H9 (cell line): ENCODE data around the gene DUSP18. TPM values are rescaled to one million over a fixed set of nuclear protein-coding genes. Genes with fewer than 3 reads are reported as not detected.

ENCODE experiments used
- DNase-seq: peaks from one replicate; pipeline ENCODE4 v3.0.0-alpha.2; 2017
- H2AFZ ChIP-seq: one replicate; pipeline ENCODE4 v1.6.1; 2013; ENCODE audit warnings: mild to moderate bottlenecking, low read length, control low read depth, moderate library complexity
- H2AK5ac ChIP-seq: 2 replicates; pipeline ENCODE4 v1.6.1; 2013; ENCODE audit warnings: low read length, control low read depth, mixed read lengths; ENCODE audit not compliant: insufficient read length
- H2BK120ac ChIP-seq: one replicate; pipeline ENCODE4 v1.6.1; 2013; ENCODE audit warnings: low read depth, mild to moderate bottlenecking, low read length, control low read depth, inconsistent platforms; ENCODE audit not compliant: poor library complexity, severe bottlenecking
- H2BK12ac ChIP-seq: 2 replicates; pipeline ENCODE4 v1.6.1; 2013; ENCODE audit warnings: low read length, control low read depth, mixed read lengths, low read depth; ENCODE audit not compliant: insufficient read length
- H2BK15ac ChIP-seq: 2 replicates; pipeline ENCODE4 v1.6.1; 2013; ENCODE audit warnings: low read depth, low read length, control low read depth
- H2BK20ac ChIP-seq: one replicate; pipeline ENCODE4 v1.6.1; 2013; ENCODE audit warnings: low read depth, mild to moderate bottlenecking, low read length, control low read depth, inconsistent platforms; ENCODE audit not compliant: poor library complexity, severe bottlenecking
- H2BK5ac ChIP-seq: 2 replicates; pipeline ENCODE4 v1.6.1; 2013; ENCODE audit warnings: low read length, control low read depth, mixed read lengths; ENCODE audit not compliant: insufficient read length
- H3K14ac ChIP-seq: 2 replicates; pipeline ENCODE4 v1.6.1; 2013; ENCODE audit warnings: low read length, control low read depth; ENCODE audit not compliant: insufficient read depth
- H3K18ac ChIP-seq: 2 replicates; pipeline ENCODE4 v1.6.1; 2013; ENCODE audit warnings: low read depth, mild to moderate bottlenecking, mixed read lengths, low read length, control low read depth; ENCODE audit not compliant: insufficient read length
- H3K23ac ChIP-seq: 2 replicates; pipeline ENCODE4 v1.6.1; 2013; ENCODE audit warnings: low read length, control low read depth, mixed read lengths, low read depth; ENCODE audit not compliant: insufficient read length
- H3K23me2 ChIP-seq: 2 replicates; pipeline ENCODE4 v1.6.1; 2013; ENCODE audit warnings: low read depth, mild to moderate bottlenecking, mixed read lengths, low read length, control low read depth; ENCODE audit not compliant: insufficient read length, poor library complexity, severe bottlenecking
- H3K27ac ChIP-seq: 2 replicates; pipeline ENCODE4 v1.5.1; 2013; ENCODE audit warnings: low read length, control low read depth, mixed read lengths, low read depth; ENCODE audit not compliant: insufficient read length
- H3K27me3 ChIP-seq: 2 replicates; pipeline ENCODE4 v1.6.1; 2013; ENCODE audit warnings: low read length, control low read depth, inconsistent platforms; ENCODE audit not compliant: insufficient read depth
- H3K4ac ChIP-seq: 2 replicates; pipeline ENCODE4 v1.6.1; 2013; ENCODE audit warnings: low read depth, mild to moderate bottlenecking, control low read depth, inconsistent platforms, low read length, moderate library complexity
- H3K4me1 ChIP-seq: 2 replicates; pipeline ENCODE4 v1.6.1; 2013; ENCODE audit warnings: low read length, control low read depth, inconsistent platforms; ENCODE audit not compliant: insufficient read depth
- H3K4me2 ChIP-seq: 2 replicates; pipeline ENCODE4 v1.6.1; 2013; ENCODE audit warnings: low read length, control low read depth, mixed read lengths; ENCODE audit not compliant: insufficient read length, insufficient read depth
- H3K56ac ChIP-seq: 2 replicates; pipeline ENCODE4 v1.6.1; 2013; ENCODE audit warnings: low read depth, mild to moderate bottlenecking, mixed read lengths, low read length, control low read depth; ENCODE audit not compliant: insufficient read length
- H3K79me1 ChIP-seq: 2 replicates; pipeline ENCODE4 v1.6.1; 2013; ENCODE audit warnings: low read depth, mild to moderate bottlenecking, moderate library complexity, low read length, control low read depth, inconsistent platforms; ENCODE audit not compliant: insufficient read depth, poor library complexity, severe bottlenecking
- H3K79me2 ChIP-seq: 2 replicates; pipeline ENCODE4 v1.6.1; 2013; ENCODE audit warnings: low read length, control low read depth, inconsistent platforms; ENCODE audit not compliant: insufficient read depth
- H3K9ac ChIP-seq: 2 replicates; pipeline ENCODE4 v1.6.1; 2013; ENCODE audit warnings: low read length, control low read depth, mixed read lengths; ENCODE audit not compliant: insufficient read length; ENCODE audit errors: extremely low read depth
- H3K9me3 ChIP-seq: one replicate; pipeline ENCODE4 v1.6.1; 2013; ENCODE audit warnings: low read depth, low read length, inconsistent platforms; ENCODE audit not compliant: control insufficient read depth
- H3T11ph ChIP-seq: one replicate; pipeline ENCODE4 v1.6.1; 2013; ENCODE audit warnings: mild to moderate bottlenecking, low read length, control low read depth, inconsistent platforms
- H4K20me1 ChIP-seq: one replicate; pipeline ENCODE4 v1.6.1; 2013; ENCODE audit not compliant: control insufficient read depth, insufficient read length, insufficient read depth
- H4K5ac ChIP-seq: 2 replicates; pipeline ENCODE4 v1.6.1; 2013; ENCODE audit warnings: low read depth, mild to moderate bottlenecking, mixed read lengths, low read length, control low read depth; ENCODE audit not compliant: insufficient read length
- H4K8ac ChIP-seq: replicated peaks from 2 replicates; pipeline ENCODE4 v1.6.1; 2013; ENCODE audit warnings: low read length, control low read depth, mixed read lengths, low read depth; ENCODE audit not compliant: insufficient read length
- H4K91ac ChIP-seq: 2 replicates; pipeline ENCODE4 v1.6.1; 2013; ENCODE audit warnings: low read depth, mild to moderate bottlenecking, moderate library complexity, mixed read lengths, low read length, control low read depth; ENCODE audit not compliant: insufficient read length
- H3K27ac Mint-ChIP-seq, 3 experiments: 2 replicates in 2 of 3; 3 replicates in 1 of 3; pipeline ENCODE4 v1.8.0; 2020 to 2021; ENCODE audit warnings: mixed read lengths in 3 of 3, mild to moderate bottlenecking in 1 of 3, moderate library complexity in 1 of 3
- H3K27me3 Mint-ChIP-seq: 2 replicates; pipeline ENCODE4 v1.8.0; 2021; ENCODE audit warnings: low read depth, mild to moderate bottlenecking, moderate library complexity, mixed read lengths
- H3K36me3 Mint-ChIP-seq, 3 experiments: 2 replicates in 2 of 3; 3 replicates in 1 of 3; pipeline ENCODE4 v1.8.0; 2020 to 2021; ENCODE audit warnings: low read depth in 3 of 3, mixed read lengths in 3 of 3; ENCODE audit not compliant: insufficient read depth in 1 of 3
- H3K4me1 Mint-ChIP-seq, 2 experiments: 2 replicates each; pipeline ENCODE4 v1.8.0; 2020; ENCODE audit warnings: mixed read lengths in 2 of 2
- H3K4me3 Mint-ChIP-seq, 2 experiments: 2 replicates in 1 of 2; 3 replicates in 1 of 2; pipeline ENCODE4 v1.8.0; 2020 to 2021; ENCODE audit warnings: mild to moderate bottlenecking in 2 of 2, mixed read lengths in 2 of 2, moderate library complexity in 1 of 2
- H3K9me3 Mint-ChIP-seq, 2 experiments: 2 replicates in 1 of 2; 3 replicates in 1 of 2; pipeline ENCODE4 v1.8.0; 2020; ENCODE audit warnings: mild to moderate bottlenecking in 2 of 2, mixed read lengths in 2 of 2, moderate library complexity in 1 of 2
- CTCF ChIP-seq: fragments of 200-600 bp; sonication (generic); conservative IDR thresholded peaks from 3 replicates; pipeline ENCODE4 v1.8.0; 2021; ENCODE audit warnings: antibody characterized with exemption, mild to moderate bottlenecking
- WGBS: extraction: QIAGEN DNeasy Blood & Tissue Kit; methylation state at CpG from one replicate; pipeline ENCODE4 v1.1.7; 2013; ENCODE audit warnings: missing lambda C conversion rate, low lambda C conversion rate, mixed read lengths; ENCODE audit not compliant: insufficient read length; ENCODE audit errors: extremely low coverage; 5-methylcytosine and 5-hydroxymethylcytosine counted together
- total RNA-seq: library from RNA; stranded (reverse); gene quantifications from 2 replicates; pipeline ENCODE4 v1.2.1, GENCODE V29; 2021

The DUSP18 gene
- total RNA-seq, 1 experiment from 2014 or later: 2.6 TPM

GRCh38 chr22:30704978-30705377 lies 37.3 kb upstream of the DUSP18 start:
- Histone ChIP-seq H3K4ac (no peak overlapping the region), H2BK15ac (no peak overlapping the region), H2AK5ac (no peak overlapping the region), H4K91ac (no peak overlapping the region), H3K27ac (no peak overlapping the region), H3K27me3 (no peaks in the 10 kb centered on the region), H3K9ac (no peak overlapping the region), H3K23me2 (no peaks in the 10 kb centered on the region), H2BK20ac (no peak overlapping the region), H3K4me1 (no peaks in the 10 kb centered on the region; the same call in 1 of the 2 replicates), H3K18ac (no peak overlapping the region), H4K20me1 (no peaks in the 10 kb centered on the region), H2BK12ac (no peak overlapping the region), H4K5ac (no peak overlapping the region), H3K9me3 (no peaks in the 10 kb centered on the region), H3T11ph (no peak overlapping the region), H3K56ac (no peak overlapping the region), H3K4me2 (no peak overlapping the region), H2BK5ac (no peak overlapping the region), H3K14ac (no peak overlapping the region), H3K23ac (no peak overlapping the region), H3K79me1 (no peaks in the 10 kb centered on the region), H2BK120ac (no peak overlapping the region), H2AFZ (no peak overlapping the region), H4K8ac (no peak overlapping the region), H3K79me2 (no peaks in the 10 kb centered on the region)
- peaks cover 16% of the 10 kb centered on the region in 2 experiments for H3K4me1 Mint-ChIP-seq
- peaks cover 0 to 3% of the 10 kb centered on the region in 2 experiments; a peak in 2 of 5 replicates for H3K9me3 Mint-ChIP-seq
- H3K27ac Mint-ChIP-seq: no peak overlapping the region
- no peak for DNase-seq
- TF ChIP-seq CTCF: no peak
- WGBS: no CpG with 5 or more reads among the region's 5 CpGs
- H3K4me3 Mint-ChIP-seq: no peak overlapping the region
- H3K36me3 Mint-ChIP-seq: peaks cover 0 to 4% (median 3%) of the 10 kb centered on the region in 3 experiments; a peak in 2 of 7 replicates
- no peaks in the 10 kb centered on the region; the same call in 1 of the 2 replicates for H3K27me3 Mint-ChIP-seq
